Smooth muscle cell (in vitro differentiated cells): Measurements from ENCODE around the gene DTHD1. TPM values are rescaled to one million over a fixed set of nuclear protein-coding genes. Genes with fewer than 3 reads are reported as not detected.

ENCODE experiments used
- DNase-seq: peaks from one replicate; lab custom pipeline; 2025; ENCODE audit not compliant: unreplicated experiment; lab: John Stamatoyannopoulos, UW
- H2AFZ ChIP-seq: fragments of 200-600 bp; sonication (generic); 2 replicates; pipeline ENCODE4 v1.6.0; 2016; ENCODE audit warnings: antibody characterized with exemption, low read depth, mild to moderate bottlenecking
- H3F3A ChIP-seq: fragments of 200-600 bp; sonication (generic); 2 replicates; pipeline ENCODE4 v1.6.0; 2017; ENCODE audit warnings: antibody characterized with exemption, low read depth
- H3K27ac ChIP-seq: fragments of 200-600 bp; sonication (generic); 2 replicates; pipeline ENCODE4 v1.5.1; 2016; ENCODE audit warnings: low read depth, mild to moderate bottlenecking
- H3K27me3 ChIP-seq: fragments of 200-600 bp; sonication (generic); 2 replicates; pipeline ENCODE4 v1.6.1; 2016; ENCODE audit warnings: low read depth, mild to moderate bottlenecking
- H3K36me3 ChIP-seq: fragments of 200-600 bp; sonication (generic); 2 replicates; pipeline ENCODE4 v1.5.1; 2016; ENCODE audit warnings: low read depth
- H3K4me1 ChIP-seq: fragments of 200-600 bp; sonication (generic); 2 replicates; pipeline ENCODE4 v1.5.1; 2016; ENCODE audit warnings: low read depth
- H3K4me2 ChIP-seq: fragments of 200-600 bp; sonication (generic); 2 replicates; pipeline ENCODE4 v1.6.0; 2016; ENCODE audit warnings: mild to moderate bottlenecking
- H3K4me3 ChIP-seq: fragments of 200-600 bp; sonication (generic); 2 replicates; pipeline ENCODE4 v1.5.1; 2016; ENCODE audit warnings: mild to moderate bottlenecking
- H3K79me2 ChIP-seq: fragments of 200-600 bp; sonication (generic); 2 replicates; pipeline ENCODE4 v1.6.0; 2016; ENCODE audit warnings: low read depth, mild to moderate bottlenecking
- H3K9ac ChIP-seq: fragments of 200-600 bp; sonication (generic); 2 replicates; pipeline ENCODE4 v1.6.0; 2016; ENCODE audit warnings: low read depth
- H3K9me3 ChIP-seq: fragments of 200-600 bp; sonication (generic); replicated peaks from 2 replicates; pipeline ENCODE4 v1.5.1; 2016; ENCODE audit warnings: low read depth
- H4K20me1 ChIP-seq: fragments of 200-600 bp; sonication (generic); 2 replicates; pipeline ENCODE4 v1.6.0; 2016; ENCODE audit warnings: low read depth
- CTCF ChIP-seq: fragments of 200-600 bp; sonication (generic); IDR thresholded peaks from 2 replicates; pipeline ENCODE4 v1.5.1; 2017; ENCODE audit warnings: borderline replicate concordance, mild to moderate bottlenecking, antibody characterized with exemption; ENCODE audit not compliant: insufficient read depth, poor library complexity, severe bottlenecking
- WGBS: methylation state at CpG from one replicate; pipeline ENCODE4 v1.1.7; 2016; ENCODE audit warnings: low lambda C conversion rate; 5-methylcytosine and 5-hydroxymethylcytosine counted together
- polyA plus RNA-seq: library from polyadenylated mRNA; unstranded; fragments of >200 nt; fragmentation: Nextera tagmentation; extraction: Ambion mirVana; gene quantifications from 2 replicates; pipeline ENCODE4 v1.2.1, GENCODE V29; 2016
- total RNA-seq: library from RNA; depleted of rRNA; stranded (reverse); fragments of >200 nt; gene quantifications from 2 replicates; pipeline ENCODE4 v1.2.3, GENCODE V29; 2014

The DTHD1 gene
- total and polyA plus RNA-seq, 2 experiments from 2014 or later = not detected

- Histone ChIP-seq H3K27ac (no peak overlapping the region), H2AFZ (no peak overlapping the region), H3F3A (no peaks in the 10 kb centered on the region), H3K4me2 (no peak overlapping the region), H3K79me2 (no peaks in the 10 kb centered on the region), H3K9me3 (no peaks in the 10 kb centered on the region), H3K4me3 (no peak overlapping the region), H3K27me3 (no peaks in the 10 kb centered on the region), H3K36me3 (no peaks in the 10 kb centered on the region), H3K4me1 (no peaks in the 10 kb centered on the region), H4K20me1 (no peaks in the 10 kb centered on the region), H3K9ac (no peak overlapping the region)
- no peak for TF ChIP-seq CTCF
- WGBS = 81% methylated on average over 2 of the region's 2 CpGs
- no peak for DNase-seq
Measured at GRCh38 chr4:36308150-36308549, 26.7 kb downstream of the DTHD1 start.

- H3K4me2 ChIP-seq = no peak overlapping the region
- H3K79me2 ChIP-seq = no peaks in the 10 kb centered on the region
- no peak for DNase-seq
- no peaks in the 10 kb centered on the region for H3K4me1 ChIP-seq
- H3F3A ChIP-seq = no peaks in the 10 kb centered on the region
- H3K9me3 ChIP-seq = no peaks in the 10 kb centered on the region
- H2AFZ ChIP-seq = no peak overlapping the region
- no peak overlapping the region for H3K4me3 ChIP-seq
- no peak for TF ChIP-seq CTCF
- 89% methylated on average over 4 of the region's 4 CpGs for WGBS
- H3K9ac ChIP-seq = no peak overlapping the region
- H3K36me3 ChIP-seq = no peaks in the 10 kb centered on the region
- H3K27ac ChIP-seq = no peak overlapping the region
- H4K20me1 ChIP-seq = no peaks in the 10 kb centered on the region
- H3K27me3 ChIP-seq = no peaks in the 10 kb centered on the region
Measured at GRCh38 chr4:36310216-36310615, 28.8 kb downstream of the DTHD1 start.

GRCh38 chr4:36310793-36311192, 29.4 kb downstream of the DTHD1 start:
- WGBS = 85% methylated on average over 8 of the region's 8 CpGs
- Histone ChIP-seq H3K4me2 (no peak overlapping the region), H3K27me3 (no peaks in the 10 kb centered on the region), H3K79me2 (no peaks in the 10 kb centered on the region), H3K4me3 (no peak overlapping the region), H3K4me1 (no peaks in the 10 kb centered on the region), H3K9ac (no peak overlapping the region), H3F3A (no peaks in the 10 kb centered on the region), H3K36me3 (no peaks in the 10 kb centered on the region), H4K20me1 (no peaks in the 10 kb centered on the region), H3K27ac (no peak overlapping the region), H2AFZ (no peak overlapping the region), H3K9me3 (no peaks in the 10 kb centered on the region)
- TF ChIP-seq CTCF = no peak
- no peak for DNase-seq

GRCh38 chr4:36312511-36312910, 31.1 kb downstream of the DTHD1 start:
- WGBS = 93% methylated on average over 3 of the region's 3 CpGs
- TF ChIP-seq CTCF = no peak

More at GRCh38 chr4:36312511-36312910, 31.1 kb downstream of the DTHD1 start:
- Histone ChIP-seq H3K4me2 (no peak overlapping the region), H3K79me2 (no peaks in the 10 kb centered on the region), H3K4me1 (no peaks in the 10 kb centered on the region), H3K9ac (no peak overlapping the region), H3K27me3 (no peaks in the 10 kb centered on the region), H4K20me1 (no peaks in the 10 kb centered on the region), H3K9me3 (no peaks in the 10 kb centered on the region), H3K36me3 (no peaks in the 10 kb centered on the region), H3F3A (no peaks in the 10 kb centered on the region), H3K4me3 (no peak overlapping the region), H2AFZ (no peak overlapping the region), H3K27ac (no peak overlapping the region)
- no peak for DNase-seq
